HG02885 (cell line): ENCODE results near the gene LYL1.

Experiments used
- ATAC-seq: cut with Tn5 transposase; IDR thresholded peaks from one replicate; pipeline ENCODE4 v1.9.1; 2021; ENCODE audit warnings: mild to moderate bottlenecking; ENCODE audit not compliant: unreplicated experiment, poor library complexity

Gene LYL1

DNA sequence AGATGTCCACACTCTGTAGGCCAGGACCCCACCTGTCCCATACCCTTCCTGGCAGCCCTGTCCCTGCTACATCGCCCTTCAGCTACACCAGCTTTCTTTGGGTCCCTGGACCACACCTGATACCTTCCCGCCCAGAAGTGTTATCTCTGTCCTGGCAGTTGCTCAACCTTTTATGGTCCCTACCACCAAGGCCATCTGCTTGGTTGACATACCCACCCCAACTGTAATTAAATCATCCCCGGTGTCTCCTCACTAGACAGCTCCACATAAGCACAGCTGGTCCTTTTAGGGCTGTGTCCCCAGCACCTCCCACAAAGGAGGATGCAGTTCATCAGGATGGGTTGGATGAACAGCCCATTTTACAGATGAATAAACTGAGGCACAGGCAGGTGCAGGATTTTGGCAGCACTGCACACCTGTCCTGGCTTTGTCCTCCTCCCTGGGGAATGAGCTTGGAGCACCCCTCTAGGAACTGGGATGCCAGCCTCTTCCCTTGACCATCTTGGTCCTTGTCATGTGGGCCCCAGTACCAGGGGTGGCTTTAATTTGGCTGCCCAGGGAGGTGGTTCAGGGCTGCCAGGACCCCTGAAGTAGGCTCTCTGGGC, 28.3 kb upstream of the LYL1 start:
- no peak for ATAC-seq

DNA sequence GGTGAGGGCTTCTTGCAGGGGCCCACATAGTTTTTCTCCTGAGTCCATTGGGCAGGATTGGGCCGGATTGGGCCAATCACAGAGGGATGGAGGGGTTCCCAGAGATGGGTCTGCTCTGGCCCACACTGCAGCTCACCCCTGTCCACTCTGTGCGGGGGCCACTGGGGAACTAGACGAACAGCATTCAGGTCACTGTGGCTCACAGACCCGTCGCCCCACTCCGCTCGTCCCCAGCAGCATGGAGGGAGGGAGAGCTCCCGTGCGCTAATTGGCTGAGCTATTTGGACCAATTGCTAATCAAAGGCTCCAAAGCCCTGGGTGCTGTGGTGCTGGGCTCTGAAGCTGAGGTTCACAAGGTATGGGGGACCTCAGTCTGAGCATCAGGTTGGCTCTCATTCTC, 26.7 kb upstream of the LYL1 start:
- ATAC-seq, result no peak

DNA sequence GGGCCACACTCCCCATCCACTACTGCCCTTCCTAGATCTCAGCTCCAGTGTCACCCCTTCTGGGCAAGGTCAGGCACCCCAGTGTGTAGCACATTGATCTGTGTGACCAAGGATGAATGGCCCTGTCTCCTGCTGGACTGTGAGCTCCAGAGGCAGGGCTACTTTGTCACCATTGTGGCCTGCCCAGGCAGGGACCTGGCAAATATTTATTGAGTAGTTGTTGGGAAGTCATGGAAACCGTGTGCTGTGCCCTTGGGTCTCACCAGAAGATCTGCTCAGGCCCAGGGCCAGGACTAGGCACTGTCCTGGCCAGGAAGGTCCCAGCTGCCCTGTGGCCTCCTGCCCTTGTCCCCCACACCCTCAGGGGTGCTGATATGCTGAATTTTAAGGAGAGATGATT, 25.9 kb upstream of the LYL1 start:
- no peak for ATAC-seq

DNA sequence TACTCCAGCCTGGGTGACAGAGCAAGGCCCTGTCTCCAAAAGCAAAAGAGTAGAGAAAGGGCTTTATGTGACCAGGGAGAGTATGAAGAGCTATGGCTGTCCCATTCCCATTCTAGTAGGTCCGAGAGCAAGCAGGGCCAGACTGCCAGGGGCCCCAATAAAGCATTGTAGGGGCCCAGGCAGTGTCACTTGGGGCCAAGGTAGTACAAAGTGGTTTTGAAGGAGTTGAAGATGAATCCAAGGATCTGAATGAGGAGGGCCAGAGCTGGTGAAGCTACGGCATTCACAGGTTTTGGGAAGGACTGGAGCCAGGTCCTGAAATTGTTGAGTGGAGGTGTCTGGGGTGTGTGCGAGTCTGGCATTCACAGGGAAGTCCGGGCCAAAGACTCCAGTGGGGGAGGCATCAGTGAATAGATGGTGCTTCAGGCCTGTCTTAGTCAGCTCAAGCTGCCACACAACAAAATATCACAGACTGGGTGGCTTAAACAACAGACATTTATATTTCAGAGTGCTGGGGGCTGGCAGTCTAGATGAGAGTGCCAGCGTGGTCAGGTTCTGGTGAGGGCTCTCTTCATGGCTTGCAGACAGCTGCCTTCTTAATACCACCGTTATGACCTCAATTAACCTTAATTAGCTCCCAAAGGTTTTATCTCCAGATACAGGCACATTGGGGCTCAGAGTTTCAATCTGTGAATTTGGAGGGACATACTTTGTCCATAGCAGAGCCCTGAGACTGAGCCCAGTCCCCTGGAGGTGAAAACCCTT, 25.3 kb upstream of the LYL1 start:
- ATAC-seq, result no peak

DNA sequence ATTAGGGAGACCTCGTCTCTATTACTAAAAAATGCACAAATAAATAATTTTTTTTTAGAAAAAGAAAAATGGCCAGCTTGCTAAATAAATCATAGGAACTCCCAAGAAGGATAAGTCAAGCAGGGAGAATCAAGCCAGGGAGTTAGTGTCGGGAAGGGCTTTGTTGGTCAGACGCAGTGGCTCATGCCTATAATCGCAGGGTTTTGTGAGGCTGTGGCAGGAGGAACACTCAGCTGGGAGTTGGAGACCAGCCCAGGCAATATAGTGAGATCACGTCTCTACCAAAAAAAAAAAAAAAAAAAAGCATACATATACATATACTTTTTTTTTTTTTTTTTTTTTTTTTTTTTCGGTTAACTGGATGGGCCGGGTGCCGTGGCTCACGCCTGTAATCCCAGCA, 24.4 kb upstream of the LYL1 start:
- no peak for ATAC-seq

DNA sequence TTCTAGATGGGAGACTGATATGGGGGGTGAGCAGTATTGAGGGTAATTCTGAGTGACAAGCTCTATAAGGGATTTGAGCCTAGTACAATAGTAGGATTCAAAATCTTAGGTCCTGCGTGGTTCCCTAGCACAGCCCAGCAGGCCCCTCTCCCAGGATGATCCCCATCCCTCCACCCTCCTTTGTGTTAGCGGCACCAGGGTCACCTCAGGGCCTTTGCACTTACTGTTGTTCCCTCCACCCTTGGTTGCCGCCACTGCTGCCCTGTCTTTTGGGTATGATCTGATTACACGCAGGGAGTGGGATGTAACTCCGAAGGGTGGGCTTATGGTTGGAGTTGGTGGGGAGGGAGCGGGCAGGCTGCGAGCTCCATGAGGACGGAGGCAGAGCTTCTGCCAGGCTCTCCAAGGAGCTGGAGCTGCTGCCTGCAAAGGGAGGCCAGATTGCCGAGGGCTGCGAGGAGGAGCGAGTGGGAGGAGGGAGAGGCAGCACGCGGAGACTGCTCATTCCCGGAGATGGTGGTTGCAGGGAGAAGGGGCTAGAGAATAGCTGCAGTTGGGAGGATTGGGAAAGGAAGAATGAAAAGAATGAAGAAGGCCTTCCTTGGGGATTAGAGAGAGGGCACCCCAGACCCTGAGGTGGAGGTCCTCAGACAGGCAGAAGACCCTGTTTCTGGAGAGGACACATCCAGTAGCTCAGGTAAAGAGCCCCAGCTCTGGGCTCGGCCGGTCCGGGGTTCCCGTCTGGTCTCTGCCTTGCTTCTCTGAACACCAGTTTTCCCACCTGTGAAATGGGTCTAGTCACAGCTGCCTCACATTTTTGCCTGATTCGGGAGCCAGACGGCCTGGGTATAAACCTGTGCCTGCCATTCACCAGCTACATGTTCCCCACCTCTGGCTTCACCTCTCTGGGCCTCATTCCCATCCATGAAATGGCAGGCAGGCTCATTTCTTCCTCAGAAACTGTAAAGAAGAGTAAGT, 20.6 kb upstream of the LYL1 start:
- no peak for ATAC-seq

DNA sequence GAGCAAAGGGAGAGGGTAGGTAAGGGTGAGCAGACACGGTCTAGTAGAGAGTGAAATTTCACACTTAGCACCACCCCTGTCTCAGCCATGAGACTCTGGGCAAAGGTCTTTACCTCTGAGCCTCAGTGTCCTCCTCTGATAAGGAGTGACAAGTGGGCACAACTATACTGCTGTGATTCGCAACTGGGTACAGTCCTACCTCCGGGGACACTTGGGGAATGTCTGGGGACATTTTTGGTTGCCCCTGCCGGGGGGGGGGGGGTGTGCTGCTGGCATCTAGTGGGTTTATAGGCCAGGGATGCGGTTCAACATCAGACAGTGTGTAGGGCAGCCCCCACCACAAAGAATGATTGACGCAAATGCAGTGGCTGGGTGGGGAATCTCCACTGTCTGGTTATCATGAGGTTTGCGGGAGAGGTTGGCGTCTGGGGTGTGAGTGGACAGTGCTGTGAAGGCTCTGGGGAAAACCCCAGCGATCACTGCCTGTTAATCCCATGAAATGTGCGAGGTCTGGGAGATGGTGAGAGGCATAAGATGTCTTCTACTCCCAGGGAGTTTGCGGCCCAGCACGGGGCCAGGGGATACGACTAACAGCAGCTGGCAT, 19.7 kb upstream of the LYL1 start:
- no peak for ATAC-seq

DNA sequence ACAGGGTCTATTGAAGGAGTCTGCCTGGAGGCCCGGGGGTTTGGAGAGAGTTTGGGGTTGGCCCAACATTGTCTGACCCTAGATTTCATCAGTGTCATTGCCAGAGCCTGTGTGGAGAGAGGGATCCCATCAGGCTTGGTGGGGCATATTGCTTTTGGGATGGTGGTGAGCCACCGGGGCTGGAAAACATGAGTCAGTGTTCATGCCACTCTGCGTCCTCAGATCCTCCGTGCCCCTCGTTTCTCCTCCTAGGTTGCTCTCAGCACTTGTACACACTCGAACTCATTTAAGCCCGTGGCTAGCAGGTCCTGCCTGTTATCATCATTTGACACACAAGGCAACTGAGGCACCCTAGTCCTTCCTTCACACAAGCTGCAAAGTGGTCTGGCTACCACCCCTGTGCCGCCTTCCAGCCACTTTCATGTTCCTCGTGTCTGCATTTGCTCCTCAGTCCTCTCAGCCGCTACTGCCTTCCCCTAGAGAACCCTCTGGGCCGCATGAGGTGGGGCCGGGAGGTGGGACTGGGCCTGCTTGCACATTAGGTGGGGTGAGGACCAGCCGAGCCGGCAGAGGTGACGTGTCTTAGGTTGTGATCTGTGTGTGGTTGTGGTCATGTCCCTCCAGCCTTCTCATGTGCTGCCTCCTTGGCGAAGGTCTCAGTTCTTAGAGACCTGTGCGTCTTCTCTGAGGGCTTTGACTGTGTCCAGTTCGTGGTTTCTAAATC, 19.1 kb upstream of the LYL1 start:
- no peak for ATAC-seq

DNA sequence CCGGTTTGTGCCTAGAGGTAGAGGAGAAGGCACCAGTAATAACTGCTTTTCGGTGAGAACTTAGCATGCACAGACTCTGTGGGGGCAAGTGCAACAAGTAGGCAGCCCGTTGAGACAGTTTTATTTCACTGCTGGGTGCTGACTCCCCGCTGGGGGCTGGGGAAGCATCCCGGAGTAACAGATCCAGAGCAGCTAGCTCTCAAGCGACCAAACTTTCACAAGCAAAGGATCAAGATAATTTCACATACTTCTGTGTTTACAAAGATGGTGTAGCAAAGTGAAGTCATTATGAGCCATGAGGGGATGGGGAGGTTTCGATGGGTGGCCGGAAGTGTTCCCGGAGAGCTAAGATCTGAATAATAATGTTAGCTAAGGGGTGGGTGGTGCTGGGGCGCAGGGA, 18.2 kb upstream of the LYL1 start:
- no peak for ATAC-seq

DNA sequence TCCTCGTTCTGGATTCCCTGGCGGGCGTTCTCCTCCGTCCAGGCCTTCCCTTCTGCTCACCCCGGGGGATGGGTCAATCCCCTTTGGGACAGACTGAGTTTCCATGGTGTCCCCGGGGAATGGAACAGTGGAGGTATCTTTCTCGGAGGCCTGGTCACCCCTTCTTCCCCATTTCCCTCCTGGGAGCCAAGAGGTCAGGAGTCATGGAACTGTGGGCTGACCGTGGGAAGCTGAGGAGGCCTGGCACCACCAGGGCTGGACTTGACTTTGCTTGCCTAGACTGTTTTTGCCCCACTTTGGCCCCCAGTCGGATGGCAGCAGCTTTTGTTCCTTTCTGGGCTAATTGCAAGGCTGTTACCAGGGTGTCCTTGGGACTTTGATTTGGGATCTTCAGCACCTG, 17.4 kb upstream of the LYL1 start:
- no peak for ATAC-seq

DNA sequence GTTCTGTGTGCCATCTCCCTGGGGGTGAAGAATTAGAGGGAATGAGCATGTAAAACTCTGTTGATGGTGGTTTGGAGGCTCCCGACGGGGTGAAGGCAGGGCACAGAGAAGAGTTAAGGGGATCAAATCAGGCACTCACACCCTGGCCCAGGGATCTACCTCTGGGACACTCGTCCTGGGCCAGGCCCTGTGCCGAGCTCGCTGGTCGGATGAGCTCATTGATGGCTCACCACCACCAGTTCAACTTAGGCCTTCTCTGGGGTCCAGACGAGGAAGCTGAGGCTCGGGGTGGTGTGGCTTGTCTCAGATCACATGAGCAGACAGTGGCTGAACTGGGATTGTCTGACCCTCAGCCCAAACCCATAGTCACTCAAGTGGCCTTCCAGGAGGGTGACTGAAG, 17.0 kb upstream of the LYL1 start:
- ATAC-seq, result no peak

DNA sequence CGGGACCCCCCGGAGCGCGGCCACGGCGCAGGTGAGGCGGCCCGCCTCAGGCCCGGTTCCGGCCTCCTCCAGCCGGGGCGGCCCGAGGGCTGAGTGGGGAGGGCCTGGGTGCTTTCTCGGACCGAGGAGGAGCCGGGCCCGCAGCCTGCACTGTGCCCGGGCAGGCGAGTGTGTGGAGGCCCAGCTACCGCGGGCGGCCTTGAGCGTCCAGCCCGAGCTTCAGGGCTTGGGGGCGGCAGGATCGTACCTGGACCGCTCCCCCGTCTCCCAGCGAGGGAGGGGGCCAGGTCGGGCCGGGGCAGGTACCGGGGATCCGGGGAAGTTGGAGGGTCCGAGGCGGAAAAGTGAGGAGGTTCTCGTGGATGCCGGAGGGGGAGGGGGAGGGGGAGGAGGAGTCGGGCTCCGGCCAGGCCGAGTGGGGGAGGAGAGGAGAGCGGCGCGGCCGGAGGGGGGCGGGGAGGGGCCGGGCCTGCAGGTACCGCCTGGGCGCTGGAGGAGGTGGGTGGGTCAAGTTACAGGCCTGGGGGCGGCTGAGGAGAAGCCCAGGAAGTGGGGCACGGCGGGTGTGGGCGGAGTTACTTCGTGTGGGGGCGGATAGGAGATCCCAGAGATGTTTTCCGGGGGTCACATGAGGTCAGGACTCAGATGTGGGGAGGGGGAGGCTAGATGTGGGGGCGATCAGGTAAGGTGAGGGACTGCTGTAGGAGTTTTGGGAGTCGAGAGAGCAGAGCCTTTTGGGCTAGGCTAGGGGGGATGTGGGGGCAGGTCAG, 16.0 kb upstream of the LYL1 start:
- no peak for ATAC-seq

DNA sequence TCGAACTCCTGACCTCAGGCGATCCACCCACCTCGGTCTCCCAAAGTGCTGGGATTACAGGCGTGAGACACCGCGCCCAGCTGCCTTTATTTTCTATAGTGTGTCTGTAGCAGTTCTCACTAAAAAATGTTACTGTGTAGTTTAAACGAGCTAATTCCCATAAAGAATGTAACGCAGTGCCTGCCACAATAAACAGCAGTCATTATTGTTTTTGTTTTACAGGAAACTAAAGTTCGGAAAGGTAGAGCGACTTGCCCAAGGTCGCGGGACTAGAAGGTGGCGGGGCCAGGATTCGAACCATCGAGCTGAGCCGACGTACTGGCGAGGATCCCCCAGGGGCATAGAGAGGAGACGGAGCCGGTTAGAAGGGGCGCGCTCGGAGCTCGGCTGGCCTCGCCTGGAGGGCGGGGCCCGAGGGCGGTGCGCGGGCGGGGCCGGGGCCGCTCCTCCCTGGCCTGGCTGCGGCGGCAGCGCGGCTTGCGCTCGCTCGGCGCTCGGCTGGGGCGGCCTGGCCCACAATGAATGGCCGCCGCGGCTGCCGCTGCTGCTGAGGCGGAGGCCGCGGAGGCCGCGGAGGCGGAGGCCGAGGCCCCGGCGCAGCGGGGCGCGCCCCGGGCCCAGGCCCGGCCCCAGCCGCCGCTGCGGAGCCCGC, 15.2 kb upstream of the LYL1 start, which contains the start of gene NACC1:
Gene NACC1 (plus strand): TSS at position 493 of the 652 bp plus-strand sequence. CDS start 16,944 bp downstream, outside the sequence.
- ATAC-seq, result peak; percentile 71

DNA sequence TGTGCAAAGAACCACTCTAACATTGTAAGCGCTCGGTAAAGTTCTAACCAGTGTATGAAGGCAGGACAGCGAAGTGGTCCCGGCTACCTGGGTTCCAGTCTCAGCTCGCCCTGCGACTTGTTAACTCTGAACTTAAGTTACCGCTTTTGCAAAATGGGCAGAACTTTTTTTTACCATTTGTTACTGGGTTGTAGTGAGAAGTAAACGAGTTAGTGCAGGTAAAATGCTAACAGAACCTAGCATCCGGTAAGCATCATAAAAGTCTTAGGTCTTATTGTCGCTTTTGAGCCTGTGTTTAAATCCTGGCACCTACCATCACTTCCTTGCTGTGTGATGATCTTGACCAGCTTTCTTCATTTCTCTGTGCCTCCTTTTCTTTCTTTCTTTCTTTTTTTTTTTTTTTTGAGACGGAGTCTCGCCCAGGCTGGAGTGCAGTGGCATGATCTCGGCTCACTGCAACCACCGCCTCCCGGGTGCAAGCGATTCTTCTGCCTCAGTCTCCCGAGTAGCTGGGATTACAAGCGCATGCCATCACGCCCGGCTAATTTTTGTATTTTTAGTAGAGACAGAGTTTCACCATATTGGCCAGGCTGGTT, 14.6 kb upstream of the LYL1 start:
- ATAC-seq, result no peak

DNA sequence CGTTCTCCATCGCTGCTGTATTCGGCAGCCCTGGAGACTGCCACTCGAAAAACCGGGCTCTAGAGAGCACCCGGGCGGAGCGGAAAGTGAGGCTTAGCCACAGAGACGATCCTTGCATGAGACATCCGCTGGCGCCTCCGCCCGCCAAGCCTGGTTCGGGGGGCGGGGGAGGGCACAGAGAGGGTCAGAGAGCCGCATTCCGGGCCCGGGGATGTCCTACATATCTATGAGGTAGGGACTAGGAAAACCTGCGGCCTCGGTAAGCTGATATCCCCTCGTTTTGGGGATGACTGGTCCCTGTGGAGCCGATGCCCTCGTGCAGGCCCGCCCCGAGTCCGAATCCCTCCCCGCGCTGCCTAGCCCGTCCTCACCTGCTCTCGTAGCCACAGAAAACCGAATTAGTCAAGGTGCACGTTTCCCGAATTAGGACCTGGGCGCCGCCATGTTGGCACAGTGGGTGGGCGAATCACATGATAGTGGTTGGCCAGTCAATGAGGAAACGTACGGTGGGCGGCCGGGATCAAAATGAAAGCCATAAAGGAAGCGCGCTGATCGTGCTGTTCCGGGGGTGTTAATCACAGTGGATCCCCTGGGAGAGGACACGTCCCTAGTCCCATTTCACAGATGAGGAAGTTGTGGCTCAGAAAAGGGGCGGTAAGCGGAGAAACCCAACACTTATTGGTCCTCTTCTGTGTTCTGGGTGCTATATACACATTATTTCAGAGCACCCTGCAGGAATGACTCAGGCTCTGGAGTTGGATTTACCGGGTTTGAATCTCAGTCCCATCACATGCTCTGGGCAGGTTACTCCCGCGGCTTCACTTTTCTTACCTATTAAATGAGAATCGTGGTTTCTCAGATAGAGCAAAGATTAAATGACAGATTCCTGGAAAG, 13.9 kb upstream of the LYL1 start, which contains the start of gene TRMT1:
Gene TRMT1 (minus strand): TSS at position 459 of the 894 bp plus-strand sequence. CDS start 341 bp downstream, at position 118.
- ATAC-seq, result peak; percentile 51

DNA sequence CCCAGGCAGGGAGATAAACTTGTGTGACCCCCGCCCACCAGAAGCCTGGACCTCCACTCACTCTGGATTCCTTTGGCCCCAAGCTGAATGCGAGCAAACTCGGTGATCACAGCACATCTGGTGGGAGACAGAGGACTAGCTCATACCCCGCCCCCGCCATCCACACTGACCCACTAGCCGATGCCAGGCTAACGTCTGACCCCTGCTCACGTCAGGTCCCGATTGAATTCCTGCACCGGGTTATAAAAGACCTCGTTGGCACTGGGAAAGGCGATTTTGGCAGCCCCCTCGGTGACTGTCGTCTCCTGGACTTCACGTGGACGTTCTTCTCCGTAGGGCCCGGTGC, 13.3 kb upstream of the LYL1 start:
- no peak for ATAC-seq

DNA sequence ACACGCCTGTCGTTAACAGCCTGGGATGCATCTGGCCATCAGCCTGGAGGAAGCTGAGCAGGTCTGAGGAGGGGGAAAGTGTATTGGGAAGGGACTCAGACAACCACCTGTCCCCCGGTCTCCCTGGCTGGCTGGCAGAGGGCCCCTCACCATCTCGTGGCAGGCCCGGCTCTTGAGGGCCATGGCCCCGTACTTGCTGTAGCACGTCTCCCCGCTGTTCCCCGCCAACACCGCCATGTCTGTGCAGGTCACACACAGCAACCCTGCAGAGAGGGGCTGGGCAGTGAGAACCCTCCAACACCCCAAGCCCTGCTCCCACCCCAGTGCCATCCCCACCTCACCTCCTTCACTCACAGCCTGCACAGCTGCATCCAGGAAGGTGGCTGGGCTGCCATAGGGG, 9.9 kb upstream of the LYL1 start:
- no peak for ATAC-seq
